H1 (cell line): ENCODE data around the gene POLL. TPM values are rescaled to one million over a fixed set of nuclear protein-coding genes. Genes with fewer than 3 reads are reported as not detected.

Source experiments
- CTCF ChIA-PET: fragments of 300-600 bp; sonication (Branson Sonifier 250); formaldehyde crosslinking; loops from one replicate; lab custom pipeline; 2021; ENCODE audit not compliant: partially characterized antibody; lab: Charles Lee
- POLR2A ChIA-PET: fragments of 300-600 bp; sonication (Branson Sonifier 250); formaldehyde crosslinking; loops from one replicate; lab custom pipeline; 2021; ENCODE audit warnings: inconsistent platforms; ENCODE audit not compliant: partially characterized antibody; lab: Charles Lee
- DNase-seq, 2 experiments: peaks; one replicate each; pipeline versions ENCODE4 v3.0.0 to v3.0.0-alpha.2; 2010 to 2022; ENCODE audit warnings: low spot score in 2 of 2, low read depth in 1 of 2, mixed read lengths in 1 of 2
- FAIRE-seq: peaks from 2 replicates; lab custom pipeline; 2011; peaks lifted over from hg19 to GRCh38; lab: Jason Lieb, UNC
- H2AFZ ChIP-seq: 2 replicates; pipeline ENCODE4 v1.8.1; 2012; ENCODE audit warnings: low read length, inconsistent platforms
- H2AK5ac ChIP-seq: 2 replicates; pipeline ENCODE4 v1.6.1; 2013; ENCODE audit warnings: low read depth, low read length
- H2BK120ac ChIP-seq: replicated peaks from 2 replicates; pipeline ENCODE3; 2013; ENCODE audit warnings: low read depth, low read length, inconsistent platforms
- H2BK12ac ChIP-seq: 2 replicates; pipeline ENCODE4 v1.6.1; 2013; ENCODE audit warnings: low read depth, low read length
- H2BK15ac ChIP-seq: 2 replicates; pipeline ENCODE4 v1.6.1; 2013; ENCODE audit warnings: low read length
- H2BK20ac ChIP-seq: 2 replicates; pipeline ENCODE4 v1.6.1; 2013; ENCODE audit warnings: low read length
- H2BK5ac ChIP-seq: 2 replicates; pipeline ENCODE4 v1.6.1; 2013; ENCODE audit warnings: low read depth, low read length
- H3K14ac ChIP-seq: 2 replicates; pipeline ENCODE4 v1.6.1; 2013; ENCODE audit warnings: inconsistent platforms; ENCODE audit not compliant: insufficient read length
- H3K18ac ChIP-seq: 2 replicates; pipeline ENCODE4 v1.6.1; 2013; ENCODE audit warnings: low read length; ENCODE audit errors: extremely low read depth
- H3K23ac ChIP-seq: 2 replicates; pipeline ENCODE4 v1.6.1; 2013; ENCODE audit warnings: inconsistent platforms; ENCODE audit not compliant: insufficient read length
- H3K23me2 ChIP-seq: 2 replicates; pipeline ENCODE4 v1.6.1; 2013; ENCODE audit warnings: low read depth, low read length
- H3K27ac ChIP-seq: 2 replicates; pipeline ENCODE4 v1.6.1; 2011; ENCODE audit warnings: low read depth, low read length, inconsistent platforms
- H3K27me3 ChIP-seq, 4 experiments: replicated peaks in 1 of 4; 1 replicate in 1 of 4; 2 replicates in 3 of 4; pipeline versions ENCODE4 v1.6.1 to v1.8.1; 2011 to 2013; ENCODE audit warnings: low read length in 3 of 4, mild to moderate bottlenecking in 3 of 4, inconsistent platforms in 2 of 4, mixed read lengths in 2 of 4, moderate library complexity in 1 of 4; ENCODE audit not compliant: control insufficient read depth in 3 of 4, insufficient read depth in 3 of 4; ENCODE audit errors: extremely low read depth in 1 of 4
- H3K36me3 ChIP-seq, 4 experiments: 2 replicates each; pipeline versions ENCODE4 v1.6.1 to v1.8.1; 2011 to 2013; ENCODE audit warnings: mild to moderate bottlenecking in 4 of 4, low read length in 3 of 4, moderate library complexity in 2 of 4, control low read depth in 1 of 4, inconsistent platforms in 1 of 4; ENCODE audit not compliant: insufficient read depth in 4 of 4, control insufficient read depth in 2 of 4
- H3K4ac ChIP-seq: replicated peaks from 2 replicates; pipeline ENCODE3; 2013; ENCODE audit warnings: low read length, low read depth, mixed read lengths, inconsistent platforms; ENCODE audit not compliant: insufficient read length
- H3K4me1 ChIP-seq, 4 experiments: replicated peaks in 1 of 4; 1 replicate in 1 of 4; 2 replicates in 3 of 4; pipeline versions ENCODE4 v1.6.1 to v1.8.1; 2011 to 2013; ENCODE audit warnings: low read length in 3 of 4, inconsistent platforms in 2 of 4, mixed read lengths in 1 of 4; ENCODE audit not compliant: insufficient read depth in 4 of 4, control insufficient read depth in 3 of 4
- H3K4me2 ChIP-seq, 2 experiments: 2 replicates each; pipeline versions ENCODE4 v1.6.1 to v1.8.1; 2011 to 2013; ENCODE audit warnings: low read depth in 2 of 2, low read length in 2 of 2, control low read depth in 1 of 2, inconsistent platforms in 1 of 2, mild to moderate bottlenecking in 1 of 2; ENCODE audit not compliant: insufficient read depth in 1 of 2
- H3K4me3 ChIP-seq, 4 experiments: fragments of 200-600, 300-600 bp in 1 of 4; sonication (generic), shearing (Covaris generic), sonication (Bioruptor Twin) in 1 of 4; 2 replicates each; pipeline versions ENCODE4 v1.5.1 to v1.8.1; 2011 to 2016; ENCODE audit warnings: low read length in 4 of 4, low read depth in 3 of 4, control low read depth in 2 of 4, inconsistent platforms in 2 of 4, mild to moderate bottlenecking in 2 of 4, mixed read lengths in 1 of 4, moderate library complexity in 1 of 4; ENCODE audit not compliant: insufficient read depth in 2 of 4; ENCODE audit errors: extremely low read depth in 1 of 4
- H3K56ac ChIP-seq: replicated peaks from 2 replicates; pipeline ENCODE3; 2013; ENCODE audit warnings: low read depth, mild to moderate bottlenecking, mixed read lengths, low read length, inconsistent platforms; ENCODE audit not compliant: insufficient read length
- H3K79me1 ChIP-seq: 2 replicates; pipeline ENCODE4 v1.6.1; 2013; ENCODE audit warnings: low read depth, low read length, control low read depth
- H3K79me2 ChIP-seq, 2 experiments: 2 replicates each; pipeline versions ENCODE4 v1.6.1 to v1.8.1; 2012 to 2013; ENCODE audit warnings: low read length in 2 of 2, mild to moderate bottlenecking in 2 of 2, inconsistent platforms in 1 of 2; ENCODE audit not compliant: insufficient read depth in 2 of 2, control insufficient read depth in 1 of 2
- H3K9ac ChIP-seq, 4 experiments: replicated peaks in 1 of 4; 1 replicate in 1 of 4; 2 replicates in 3 of 4; pipeline versions ENCODE4 v1.6.1 to v1.8.1; 2011 to 2013; ENCODE audit warnings: low read depth in 3 of 4, low read length in 3 of 4, control low read depth in 2 of 4, mild to moderate bottlenecking in 2 of 4, moderate library complexity in 2 of 4, inconsistent platforms in 1 of 4; ENCODE audit errors: extremely low read depth in 1 of 4
- H3K9me3 ChIP-seq, 2 experiments: 2 replicates each; pipeline versions ENCODE4 v1.6.1 to v1.8.1; 2012 to 2013; ENCODE audit warnings: mild to moderate bottlenecking in 2 of 2, moderate library complexity in 2 of 2, control low read depth in 1 of 2, inconsistent platforms in 1 of 2, low read depth in 1 of 2, low read length in 1 of 2, mixed read lengths in 1 of 2; ENCODE audit not compliant: insufficient read depth in 2 of 2
- H4K20me1 ChIP-seq, 2 experiments: replicated peaks in 1 of 2; 2 replicates each; pipeline versions ENCODE3 to v1.8.1; 2011 to 2013; ENCODE audit warnings: inconsistent platforms in 2 of 2, low read length in 2 of 2, mild to moderate bottlenecking in 1 of 2; ENCODE audit not compliant: insufficient read depth in 2 of 2, control insufficient read depth in 1 of 2
- H4K5ac ChIP-seq: 2 replicates; pipeline ENCODE4 v1.6.1; 2013; ENCODE audit warnings: low read length, low read depth, mixed read lengths, inconsistent platforms; ENCODE audit not compliant: insufficient read length
- H4K8ac ChIP-seq: 2 replicates; pipeline ENCODE4 v1.8.0; 2013; ENCODE audit warnings: mild to moderate bottlenecking, moderate library complexity, low read length, inconsistent platforms; ENCODE audit not compliant: insufficient read depth; ENCODE audit errors: extremely low read depth
- H4K91ac ChIP-seq: replicated peaks from 2 replicates; pipeline ENCODE3; 2013; ENCODE audit warnings: low read length, mixed read lengths, inconsistent platforms; ENCODE audit not compliant: insufficient read length
- BRCA1 ChIP-seq: IDR thresholded peaks from 2 replicates; pipeline ENCODE4 v1.6.1; 2012; ENCODE audit warnings: low read depth, low read length, improper control_type of control experiment
- GTF2F1 ChIP-seq: IDR thresholded peaks from 2 replicates; pipeline ENCODE4 v1.6.1; 2012; ENCODE audit warnings: low read depth, low read length, improper control_type of control experiment, borderline replicate concordance
- JUN ChIP-seq: IDR thresholded peaks from 2 replicates; pipeline ENCODE4 v1.6.1; 2011; ENCODE audit warnings: low read depth, mild to moderate bottlenecking, improper control_type of control experiment, low read length
- RBBP5 ChIP-seq: IDR thresholded peaks from 2 replicates; pipeline ENCODE4 v1.7.1; 2012; ENCODE audit warnings: low read depth, mild to moderate bottlenecking, inconsistent platforms, low read length, moderate library complexity, borderline replicate concordance
- RXRA ChIP-seq: IDR thresholded peaks from 2 replicates; pipeline ENCODE4 v1.6.1; 2011; ENCODE audit warnings: low read depth, mild to moderate bottlenecking, low read length, moderate library complexity; ENCODE audit not compliant: insufficient read depth
- SIRT6 ChIP-seq: IDR thresholded peaks from one replicate; pipeline ENCODE4 v1.7.1; 2012; ENCODE audit warnings: low read length, inconsistent platforms
- ZNF274 ChIP-seq: IDR thresholded peaks from 2 replicates; pipeline ENCODE4 v1.7.0; 2012; ENCODE audit warnings: low read length, borderline replicate concordance; ENCODE audit errors: extremely low read depth
- WGBS, 2 experiments: shearing (Covaris generic) in 1 of 2; methylation state at CpG; one replicate each; pipeline versions ENCODE4 v1.1.6 to v1.1.7; 2013 to 2015; ENCODE audit warnings: low lambda C conversion rate in 2 of 2, mixed read lengths in 2 of 2, inconsistent platforms in 1 of 2, low coverage in 1 of 2, missing lambda C conversion rate in 1 of 2; ENCODE audit not compliant: insufficient replicate concordance in 2 of 2, insufficient coverage in 1 of 2, insufficient read length in 1 of 2; ENCODE audit errors: extremely low coverage in 1 of 2, missing lambda C conversion rate in 1 of 2; 5-methylcytosine and 5-hydroxymethylcytosine counted together
- polyA plus RNA-seq, 7 experiments: library from polyadenylated mRNA; depleted of rRNA in 3 of 7; stranded (reverse) in 5 of 7; unstranded in 2 of 7; fragments of >200 nt in 5 of 7; fragments of 200-250 nt in 2 of 7; gene quantifications; 1 replicate in 5 of 7; 2 replicates in 1 of 7; 4 replicates in 1 of 7; pipeline versions ENCODE4 v1.2.1 to v1.2.3, GENCODE V29; 2011 to 2013; ENCODE audit warnings: missing spikeins in 2 of 7, mixed read lengths in 2 of 7
- total RNA-seq: library from RNA; stranded (reverse); fragmentation: NEBNext Ultra II Directional; extraction: Animal tissue kit (Norgen Biotek cat#: 25700); gene quantifications from 2 replicates; pipeline ENCODE4 v1.2.1, GENCODE V29; 2021
- TF ChIP-seq, protein P1 (sequence below): IDR thresholded peaks from 2 replicates; pipeline ENCODE4 v1.6.1; 2012; ENCODE audit warnings: inconsistent platforms

The POLL gene
- total and polyA plus RNA-seq, 2 of the 8 experiments (the other 6 are each of a cell fraction or from before 2014, with no cell fraction given), result 26.1 to 45.9 TPM

DNA sequence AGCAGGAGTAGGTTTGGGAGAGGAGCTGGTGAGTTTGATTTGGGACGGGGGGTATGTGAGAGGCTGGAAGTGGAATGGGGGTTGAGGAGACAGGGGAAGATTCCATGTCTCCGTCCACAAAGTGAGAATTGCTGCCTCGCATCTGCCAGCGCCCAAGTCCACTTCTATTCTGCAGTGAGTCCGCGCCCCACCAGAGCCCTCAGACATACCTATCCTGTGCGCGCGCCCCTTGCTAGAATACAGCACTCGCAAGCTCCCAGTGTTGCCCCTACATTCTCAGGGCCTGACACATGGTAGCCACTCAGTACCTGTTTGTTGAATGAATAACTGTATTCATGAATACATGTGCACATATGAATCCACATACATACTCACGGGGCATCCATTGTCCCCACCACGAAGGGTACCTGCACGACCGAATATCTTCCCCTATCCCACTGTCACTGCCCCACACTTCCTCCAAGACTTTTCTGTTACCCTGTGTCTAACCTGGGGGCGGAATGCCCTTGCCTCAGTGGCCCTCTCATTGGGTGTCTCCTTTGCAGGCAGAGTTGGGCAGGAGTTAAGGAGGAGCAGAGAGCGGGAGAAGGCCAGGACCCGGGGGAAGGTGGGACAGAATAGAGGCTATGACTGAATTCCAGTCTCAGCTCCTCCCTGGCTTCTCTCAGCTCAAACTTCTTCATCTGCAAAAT lies 19.9 kb downstream of the POLL start:
- Histone ChIP-seq H2AK5ac (no peak overlapping the region), H3K4me2 (no peak overlapping the region; a peak in 1 of 4 replicates)
- no peak for FAIRE-seq
- TF ChIP-seq, protein P1, sequence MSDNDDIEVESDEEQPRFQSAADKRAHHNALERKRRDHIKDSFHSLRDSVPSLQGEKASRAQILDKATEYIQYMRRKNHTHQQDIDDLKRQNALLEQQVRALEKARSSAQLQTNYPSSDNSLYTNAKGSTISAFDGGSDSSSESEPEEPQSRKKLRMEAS, result no peak
- TF ChIP-seq GTF2F1 (no peak), JUN (no peak), RBBP5 (no peak), SIRT6 (no peak), RXRA (no peak), ZNF274 (no peak), BRCA1 (no peak)

More for the DNA sequence above, 19.9 kb downstream of the POLL start:
- Histone ChIP-seq H2BK20ac (no peak overlapping the region), H2AFZ (no peak overlapping the region), H4K8ac (no peak overlapping the region), H3K23me2 (peaks cover 14% of the 10 kb centered on the region), H3K4me3 (no peak overlapping the region), H3K4ac (no peak overlapping the region), H4K5ac (no peak overlapping the region), H2BK15ac (no peak overlapping the region), H3K18ac (no peak overlapping the region), H3K56ac (no peak overlapping the region), H3K27me3 (peaks cover 7 to 69% (median 54%) of the 10 kb centered on the region in 4 experiments), H3K14ac (no peak overlapping the region), H3K9ac (no peak overlapping the region), H2BK5ac (no peak overlapping the region), H3K36me3 (no peaks in the 10 kb centered on the region), H3K9me3 (no peaks in the 10 kb centered on the region), H2BK120ac (no peak overlapping the region), H3K79me1 (no peaks in the 10 kb centered on the region), H2BK12ac (no peak overlapping the region), H4K91ac (no peak overlapping the region), H3K79me2 (no peaks in the 10 kb centered on the region), H3K4me1 (peaks cover 0 to 17% (median 9%) of the 10 kb centered on the region in 4 experiments; a peak in 5 of 7 replicates), H4K20me1 (peaks cover 0 to 4% of the 10 kb centered on the region in 2 experiments), H3K23ac (no peak overlapping the region), H3K27ac (no peak overlapping the region)
- CTCF ChIA-PET, result interaction anchor here (0.7 to 5.9 kb wide), 12 partner anchors 10 to 1241 kb away, joined by 3 to 65 read pairs (median 30); no protein-coding TSS in a partner anchor
- POLR2A ChIA-PET, result interaction anchor here (0.8 kb wide), 1 partner anchor 10 kb away, joined by 3 read pairs; no protein-coding TSS in a partner anchor
- no peak for DNase-seq
- 88% methylated on average over 16 of the region's 17 CpGs; no CpG with 5 or more reads in 1 of the 2 experiments for WGBS, 2 experiments
